K562 (cell line): ENCODE data around the gene PSMD8. TPM values are rescaled to one million over a fixed set of nuclear protein-coding genes. Genes with fewer than 3 reads are reported as not detected.

Experiments used
- CREB3L1 ChIP-seq: fragments of 450-650 bp; IDR thresholded peaks from 2 replicates; pipeline ENCODE4 v1.6.1; 2014; ENCODE audit warnings: low read depth, mild to moderate bottlenecking, moderate library complexity, borderline replicate concordance
- E2F6 ChIP-seq, 2 experiments: IDR thresholded peaks; 2 replicates each; pipeline ENCODE4 v1.6.1; 2011; ENCODE audit warnings: borderline replicate concordance in 1 of 2, control low read depth in 1 of 2, low read depth in 1 of 2, low read length in 1 of 2, mild to moderate bottlenecking in 1 of 2, mixed read lengths in 1 of 2, moderate library complexity in 1 of 2; ENCODE audit not compliant: insufficient read depth in 1 of 2, insufficient read length in 1 of 2, poor library complexity in 1 of 2, severe bottlenecking in 1 of 2; ENCODE audit errors: extremely low read depth in 1 of 2
- FOXO4 ChIP-seq: fragments of 450-650 bp; formaldehyde crosslinking; IDR thresholded peaks from 2 replicates; pipeline ENCODE4 v1.4.0; 2020; ENCODE audit warnings: mild to moderate bottlenecking, moderate library complexity
- IRF9 ChIP-seq: fragments of 450-650 bp; IDR thresholded peaks from 2 replicates; pipeline ENCODE4 v1.6.1; 2016; ENCODE audit warnings: missing biosample characterization, missing genetic modification characterization
- JUND ChIP-seq, 2 experiments: IDR thresholded peaks; 2 replicates in 1 of 2; 3 replicates in 1 of 2; pipeline ENCODE4 v1.6.1; 2011; ENCODE audit warnings: borderline replicate concordance in 2 of 2, low read depth in 2 of 2, low read length in 2 of 2, improper control_type of control experiment in 1 of 2, missing biosample characterization in 1 of 2, missing genetic modification characterization in 1 of 2, missing genetic modification reagents in 1 of 2
- KLF13 ChIP-seq: fragments of 450-650 bp; IDR thresholded peaks from 2 replicates; pipeline ENCODE4 v1.6.1; 2016; ENCODE audit warnings: missing genetic modification characterization, low read depth, mild to moderate bottlenecking, missing compliant biosample characterization, moderate library complexity, borderline replicate concordance
- LCOR ChIP-seq: sonication (generic); formaldehyde crosslinking; IDR thresholded peaks from 2 replicates; pipeline ENCODE4 v1.8.0; 2022; ENCODE audit warnings: mild to moderate bottlenecking, missing genetic modification reagents
- MEIS2 ChIP-seq: fragments of 450-650 bp; IDR thresholded peaks from 2 replicates; pipeline ENCODE4 v1.6.1; 2014; ENCODE audit warnings: mild to moderate bottlenecking; ENCODE audit not compliant: partially characterized antibody
- MITF ChIP-seq: IDR thresholded peaks from 2 replicates; pipeline ENCODE4 v1.6.1; 2014; ENCODE audit warnings: antibody characterized with exemption
- NEUROD1 ChIP-seq: fragments of 150-350 bp; IDR thresholded peaks from 2 replicates; pipeline ENCODE4 v1.6.1; 2014; ENCODE audit warnings: borderline replicate concordance, low read length, low read depth; ENCODE audit not compliant: partially characterized antibody
- POLR2G ChIP-seq: fragments of 200-400 bp; formaldehyde crosslinking; IDR thresholded peaks from 2 replicates; pipeline ENCODE4 v1.6.1; 2017; ENCODE audit warnings: low read depth, mild to moderate bottlenecking, antibody characterized with exemption, low read length, moderate library complexity
- TAF1 ChIP-seq: IDR thresholded peaks from 2 replicates; pipeline ENCODE4 v1.6.1; 2011; ENCODE audit warnings: mild to moderate bottlenecking, low read length, moderate library complexity; ENCODE audit not compliant: insufficient read depth, control insufficient read depth, severe bottlenecking; ENCODE audit errors: extremely low read depth
- U2AF2 ChIP-seq: fragments of 200-400 bp; formaldehyde crosslinking; optimal IDR thresholded peaks from 2 replicates; pipeline ENCODE3; 2017; ENCODE audit warnings: low read depth, mild to moderate bottlenecking, low read length
- ZBTB7A ChIP-seq: IDR thresholded peaks from 2 replicates; pipeline ENCODE4 v1.6.1; 2011; ENCODE audit warnings: low read depth, mild to moderate bottlenecking, low read length, moderate library complexity, borderline replicate concordance; ENCODE audit not compliant: control insufficient read depth
- ZKSCAN1 ChIP-seq: fragments of 150-350 bp; IDR thresholded peaks from 2 replicates; pipeline ENCODE4 v1.6.1; 2016; ENCODE audit warnings: low read depth, low read length
- ZNF12 ChIP-seq: sonication (generic); formaldehyde crosslinking; IDR thresholded peaks from 2 replicates; pipeline ENCODE4 v1.4.0; 2020; ENCODE audit warnings: mild to moderate bottlenecking, missing genetic modification reagents
- ZNF263 ChIP-seq: sonication (generic); formaldehyde crosslinking; IDR thresholded peaks from 2 replicates; pipeline ENCODE4 v1.8.0; 2022; ENCODE audit warnings: mild to moderate bottlenecking, missing genetic modification reagents, borderline replicate concordance
- ZNF561 ChIP-seq: fragments of 450-650 bp; formaldehyde crosslinking; conservative IDR thresholded peaks from 2 replicates; pipeline ENCODE4 v1.4.0; 2020; ENCODE audit warnings: mild to moderate bottlenecking, moderate library complexity
- ZNF589 ChIP-seq: fragments of 200-800 bp; sonication (Bioruptor generic); IDR thresholded peaks from 2 replicates; pipeline ENCODE4 v1.6.1; 2016; ENCODE audit warnings: low read depth, missing genetic modification characterization, missing compliant biosample characterization
- ZNF699 ChIP-seq: fragments of 250-450 bp; sonication (Bioruptor Pico); IDR thresholded peaks from 2 replicates; pipeline ENCODE4 v1.8.0; 2021; ENCODE audit warnings: mild to moderate bottlenecking, moderate library complexity; ENCODE audit not compliant: insufficient replicate concordance
- polyA plus RNA-seq, 8 experiments: library from polyadenylated mRNA; depleted of rRNA in 4 of 8; stranded (reverse) in 5 of 8; unstranded in 3 of 8; fragments of >200 nt; fragmentation: Nextera tagmentation in 2 of 8; fragmentation: Illumina TruSeq in 1 of 8; extraction: Ambion mirVana in 2 of 8; extraction: Trizol in 1 of 8; gene quantifications; 2 replicates each; pipeline versions ENCODE4 v1.2.1 to v1.2.3, GENCODE V29; 2011 to 2014; ENCODE audit warnings: inconsistent platforms in 1 of 8, missing spikeins in 1 of 8
- total RNA-seq, 7 experiments: library from RNA; depleted of rRNA in 6 of 7; stranded (reverse); fragments of >200 nt in 6 of 7; fragmentation: Illumina TruSeq in 2 of 7; extraction: Trizol in 2 of 7; gene quantifications; 2 replicates each; pipeline versions ENCODE4 v1.2.1 to v1.2.3, GENCODE V29; 2011 to 2021; ENCODE audit warnings: low replicate concordance in 1 of 7

The PSMD8 gene
- total and polyA plus RNA-seq, 9 of the 15 experiments (the other 6 are each of a cell fraction or from before 2014, with no cell fraction given), result 130 to 583 (median 315) TPM

- no peak for TF ChIP-seq IRF9 (tag)
- TF ChIP-seq ZNF12 (CRISPR knock-in tag), result no peak
- no peak for TF ChIP-seq ZNF699
- TF ChIP-seq MEIS2, result peak; percentile 86
- no peak for TF ChIP-seq CREB3L1
- no peak for TF ChIP-seq ZNF589
- TF ChIP-seq ZNF561 (CRISPR knock-in tag), result no peak
- TF ChIP-seq NEUROD1, result no peak
- no peak; the same call in 1 of the 2 replicates for TF ChIP-seq ZBTB7A
- no peak for TF ChIP-seq U2AF2
- TF ChIP-seq KLF13 (tag), result no peak
- no peak for TF ChIP-seq FOXO4 (CRISPR knock-in tag)
- no peak for TF ChIP-seq TAF1
- no peak for TF ChIP-seq JUND (IDR thresholded peaks at IDR 0.05; ENCODE audit: borderline replicate concordance, low read depth, low read length)
- TF ChIP-seq JUND (tag; IDR thresholded peaks at IDR 0.05; ENCODE audit: borderline replicate concordance, low read depth, low read length), result no peak
- no peak for TF ChIP-seq ZNF263
- TF ChIP-seq POLR2G, result no peak
- TF ChIP-seq MITF, result no peak
- no peak for TF ChIP-seq ZKSCAN1
- TF ChIP-seq LCOR (CRISPR knock-in tag), result no peak
- peak in 1 of 2 experiments; percentile 28 for TF ChIP-seq E2F6 (IDR thresholded peaks at IDR 0.05; ENCODE audit: borderline replicate concordance in 1 of 2, extremely low read depth in 1 of 2, insufficient read depth in 1 of 2, insufficient read length in 1 of 2, low read depth in 1 of 2, low read length in 1 of 2, poor library complexity in 1 of 2, severe bottlenecking in 1 of 2)
Observed at GRCh38 chr19:38370299-38370698, 4.1 kb upstream of the PSMD8 start (continued).
